HepG2 (cell line): ENCODE measurements around the gene CNTN5. TPM values are rescaled to one million over a fixed set of nuclear protein-coding genes. Genes with fewer than 3 reads are reported as not detected.

ENCODE experiments used
- ATAC-seq: fragments of 200-7000 bp; cut with Tn5 transposase; 3 replicates; pipeline ENCODE4 v1.9.1; 2020; ENCODE audit warnings: mild to moderate bottlenecking, moderate library complexity
- BruUV-seq: library from RNA; stranded (reverse); fragments of 400-500 nt; replicated peaks from 2 replicates; lab custom pipeline; 2021; lab: Mats Ljungman, UMichigan
- CTCF ChIA-PET: fragments of 300-600 bp; formaldehyde crosslinking; extraction: SDS; loops from one replicate; lab custom pipeline; 2021; ENCODE audit warnings: low total read pairs, inconsistent platforms, low intra/inter-chr PET ratio; lab: Yijun Ruan, JAX
- POLR2A ChIA-PET: fragments of 350-600 bp; sonication (Branson Sonifier 250); formaldehyde crosslinking; loops from one replicate; lab custom pipeline; 2020; ENCODE audit warnings: antibody characterized with exemption, inconsistent platforms; lab: Yijun Ruan, JAX
- DNase-seq: peaks from one replicate; pipeline ENCODE4 v3.0.0-alpha.2; 2015; ENCODE audit warnings: low spot score
- FAIRE-seq: peaks from 3 replicates; lab custom pipeline; 2011; peaks lifted over from hg19 to GRCh38; lab: Jason Lieb, UNC
- H2AFZ ChIP-seq: one replicate; pipeline ENCODE4 v1.6.1; 2011; ENCODE audit warnings: low read length, inconsistent platforms
- H3K27ac ChIP-seq: fragments of 300-600 bp; 3 replicates; pipeline ENCODE4 v1.8.0; 2011; ENCODE audit warnings: mixed run types, mild to moderate bottlenecking, mixed read lengths, low read length, inconsistent platforms; ENCODE audit not compliant: insufficient read depth; ENCODE audit errors: extremely low read length
- H3K27me3 ChIP-seq, 2 experiments: fragments of 200-600 bp in 1 of 2; 2 replicates in 1 of 2; 3 replicates in 1 of 2; pipeline versions ENCODE4 v1.6.0 to v1.8.0; 2011; ENCODE audit warnings: low read length in 2 of 2, mild to moderate bottlenecking in 2 of 2, moderate library complexity in 2 of 2, inconsistent platforms in 1 of 2; ENCODE audit not compliant: insufficient read depth in 2 of 2, control insufficient read depth in 1 of 2
- H3K36me3 ChIP-seq, 2 experiments: fragments of 200-600 bp in 1 of 2; replicated peaks in 1 of 2; 2 replicates in 1 of 2; 3 replicates in 1 of 2; pipeline versions ENCODE4 v1.5.1 to v1.8.0; 2011; ENCODE audit warnings: low read length in 2 of 2, inconsistent platforms in 1 of 2; ENCODE audit not compliant: insufficient read depth in 2 of 2, control insufficient read depth in 1 of 2
- H3K4me1 ChIP-seq: 2 replicates; pipeline ENCODE4 v1.5.1; 2012; ENCODE audit warnings: low read length, inconsistent platforms; ENCODE audit not compliant: insufficient read depth
- H3K4me2 ChIP-seq: 2 replicates; pipeline ENCODE4 v1.6.0; 2011; ENCODE audit warnings: low read depth, low read length, inconsistent platforms
- H3K4me3 ChIP-seq, 3 experiments: fragments of 200-600 bp in 1 of 3; sonication (generic), shearing (Covaris generic) in 1 of 3; replicated peaks in 1 of 3; 2 replicates each; pipeline ENCODE4 v1.5.1; 2011 to 2016; ENCODE audit warnings: low read length in 3 of 3, inconsistent platforms in 2 of 3, low read depth in 2 of 3, mild to moderate bottlenecking in 2 of 3, control low read depth in 1 of 3, mixed read lengths in 1 of 3; ENCODE audit not compliant: insufficient read depth in 1 of 3
- H3K79me2 ChIP-seq: one replicate; pipeline ENCODE4 v1.6.1; 2011; ENCODE audit warnings: low read length, inconsistent platforms; ENCODE audit not compliant: insufficient read depth
- H3K9ac ChIP-seq: 2 replicates; pipeline ENCODE4 v1.6.0; 2011; ENCODE audit warnings: mild to moderate bottlenecking, low read depth, low read length, inconsistent platforms; ENCODE audit not compliant: insufficient read depth
- H3K9me3 ChIP-seq: 2 replicates; pipeline ENCODE4 v1.5.1; 2012; ENCODE audit warnings: mild to moderate bottlenecking, low read length
- H4K20me1 ChIP-seq: 2 replicates; pipeline ENCODE4 v1.6.0; 2011; ENCODE audit warnings: inconsistent platforms, mild to moderate bottlenecking, low read length, moderate library complexity; ENCODE audit not compliant: insufficient read depth
- BRCA1 ChIP-seq: sonication (generic); formaldehyde crosslinking; IDR thresholded peaks from 2 replicates; pipeline ENCODE4 v1.4.0; 2020; ENCODE audit warnings: missing genetic modification reagents
- BRD4 ChIP-seq: sonication (generic); formaldehyde crosslinking; IDR thresholded peaks from 2 replicates; pipeline ENCODE4 v1.4.0; 2020; ENCODE audit warnings: missing genetic modification reagents
- MAFF ChIP-seq: IDR thresholded peaks from 2 replicates; pipeline ENCODE4 v1.6.1; 2011; ENCODE audit warnings: low read depth, low read length, improper control_type of control experiment
- MAFK ChIP-seq, 2 experiments: IDR thresholded peaks in 1 of 2; conservative IDR thresholded peaks in 1 of 2; 2 replicates each; pipeline ENCODE4 v1.6.1; 2011; ENCODE audit warnings: improper control_type of control experiment in 2 of 2, low read length in 2 of 2
- MEIS2 ChIP-seq: sonication (generic); formaldehyde crosslinking; IDR thresholded peaks from 2 replicates; pipeline ENCODE4 v1.9.0; 2021; ENCODE audit warnings: mild to moderate bottlenecking, missing genetic modification reagents
- NFE2L2 ChIP-seq: fragments of 150-350 bp; IDR thresholded peaks from 2 replicates; pipeline ENCODE4 v1.6.1; 2014; ENCODE audit warnings: low read length
- RBAK ChIP-seq: sonication (generic); formaldehyde crosslinking; IDR thresholded peaks from 2 replicates; pipeline ENCODE4 v1.5.1; 2020; ENCODE audit warnings: mild to moderate bottlenecking, missing genetic modification reagents
- ZMAT3 ChIP-seq: sonication (generic); formaldehyde crosslinking; conservative IDR thresholded peaks from 2 replicates; pipeline ENCODE4 v1.7.0; 2021; ENCODE audit warnings: missing genetic modification reagents
- ZNF737 ChIP-seq: sonication (generic); formaldehyde crosslinking; IDR thresholded peaks from 2 replicates; pipeline ENCODE4 v1.5.0; 2020; ENCODE audit warnings: missing genetic modification reagents, mild to moderate bottlenecking, borderline replicate concordance
- WGBS: methylation state at CpG from one replicate; pipeline ENCODE4 v1.1.6; 2017; ENCODE audit warnings: low lambda C conversion rate; 5-methylcytosine and 5-hydroxymethylcytosine counted together
- in situ Hi-C: cut with HindIII; loops from 2 replicates; pipeline ENCODE4 v1.10.0; 2017; ENCODE audit warnings: low pct_unique_long_range_greater_than_20kb; ENCODE audit not compliant: extremely low pct_ligation_motif_present
- intact Hi-C: fragments of 100-400 bp; cut with micrococcal nuclease; formaldehyde crosslinking; loops from one replicate; pipeline ENCODE4 v1.10.0; 2022; ENCODE audit not compliant: unreplicated experiment
- polyA plus RNA-seq, 8 experiments: library from polyadenylated mRNA; depleted of rRNA in 3 of 8; stranded (reverse) in 7 of 8; unstranded in 1 of 8; fragments of >200 nt; fragmentation: Illumina TruSeq in 4 of 8; extraction: Trizol in 4 of 8; gene quantifications; 2 replicates each; pipeline versions ENCODE4 v1.2.1 to v1.2.3, GENCODE V29; 2011 to 2016; ENCODE audit warnings: low read depth in 4 of 8, missing spikeins in 1 of 8, mixed read lengths in 1 of 8; ENCODE audit not compliant: insufficient read depth in 1 of 8
- total RNA-seq, 5 experiments: library from RNA; depleted of rRNA; stranded (reverse); fragments of >200 nt; fragmentation: Illumina TruSeq; extraction: Trizol; gene quantifications; 2 replicates each; pipeline ENCODE4 v1.2.3, GENCODE V29; 2016; ENCODE audit warnings: low read depth in 1 of 5

The CNTN5 gene
- total and polyA plus RNA-seq, 2 of the 13 experiments (the other 11 are each of a cell fraction or from before 2014, with no cell fraction given): not detected

GRCh38 chr11:99670067-99670676 is 649.4 kb downstream of the CNTN5 start:
- TF ChIP-seq BRCA1 (CRISPR knock-in tag) (no peak), ZMAT3 (CRISPR knock-in tag) (no peak), ZNF737 (no peak), RBAK (CRISPR knock-in tag) (no peak), MEIS2 (no peak)
- FAIRE-seq: no peak
- no peak for DNase-seq
- no peaks in the 10 kb centered on the region for H3K79me2 ChIP-seq
- no TSS peak for BruUV-seq
- in situ Hi-C loops (no loop called here), intact Hi-C loops (no loop called here)
- H4K20me1 ChIP-seq: no peaks in the 10 kb centered on the region
- H2AFZ ChIP-seq: no peak overlapping the region
- ChIA-PET POLR2A (no interaction called here), CTCF (no interaction called here)
- no peak for ATAC-seq
- no peak overlapping the region for H3K4me2 ChIP-seq
- no peaks in the 10 kb centered on the region for H3K36me3 ChIP-seq
- no peak overlapping the region for H3K9ac ChIP-seq
- no peaks in the 10 kb centered on the region for H3K9me3 ChIP-seq
- H3K4me1 ChIP-seq: no peaks in the 10 kb centered on the region
- H3K4me3 ChIP-seq: no peak overlapping the region
- H3K27ac ChIP-seq: no peak overlapping the region
- no peaks in the 10 kb centered on the region for H3K27me3 ChIP-seq
- WGBS: 0% methylated on average over 2 of the region's 2 CpGs

- no peaks in the 10 kb centered on the region for H3K9me3 ChIP-seq
- no peaks in the 10 kb centered on the region for H3K27me3 ChIP-seq
- no peak overlapping the region for H3K9ac ChIP-seq
- in situ Hi-C loops: no loop called here
- H3K27ac ChIP-seq: no peak overlapping the region
- DNase-seq (no peak), ATAC-seq (no peak), FAIRE-seq (no peak)
- no peaks in the 10 kb centered on the region for H3K4me1 ChIP-seq
- H3K4me3 ChIP-seq: no peak overlapping the region
- no TSS peak for BruUV-seq
- 32% methylated on average over 8 of the region's 8 CpGs for WGBS
- H4K20me1 ChIP-seq: no peaks in the 10 kb centered on the region
- no peak overlapping the region for H2AFZ ChIP-seq
- ChIA-PET CTCF (no interaction called here), POLR2A (no interaction called here)
- H3K4me2 ChIP-seq: no peak overlapping the region
- intact Hi-C loops: no loop called here
- no peaks in the 10 kb centered on the region for H3K79me2 ChIP-seq
- no peaks in the 10 kb centered on the region for H3K36me3 ChIP-seq
- TF ChIP-seq NFE2L2 (peak; percentile 29; the same call in 1 of the 2 replicates), MAFK (conservative IDR thresholded peaks at IDR 0.05 in 1 of 2, IDR thresholded peaks at IDR 0.05 in 1 of 2; ENCODE audit: low read length in 2 of 2) (peak; percentile 82 to 88), MAFF (peak; percentile 86), BRD4 (CRISPR knock-in tag) (no peak)
Measured at GRCh38 chr11:99671808-99672409, 651.2 kb downstream of the CNTN5 start.
